ENCODE results near the gene CHIC2.
A peak's percentile ranks its signal among the peaks of the same experiment; 100 is the strongest.
"Not testable (repeated sequence)": the region's sequence is repeated elsewhere in the genome, so short reads cannot be mapped to it uniquely, and the experiment has no call there.

The CHIC2 gene

DNA sequence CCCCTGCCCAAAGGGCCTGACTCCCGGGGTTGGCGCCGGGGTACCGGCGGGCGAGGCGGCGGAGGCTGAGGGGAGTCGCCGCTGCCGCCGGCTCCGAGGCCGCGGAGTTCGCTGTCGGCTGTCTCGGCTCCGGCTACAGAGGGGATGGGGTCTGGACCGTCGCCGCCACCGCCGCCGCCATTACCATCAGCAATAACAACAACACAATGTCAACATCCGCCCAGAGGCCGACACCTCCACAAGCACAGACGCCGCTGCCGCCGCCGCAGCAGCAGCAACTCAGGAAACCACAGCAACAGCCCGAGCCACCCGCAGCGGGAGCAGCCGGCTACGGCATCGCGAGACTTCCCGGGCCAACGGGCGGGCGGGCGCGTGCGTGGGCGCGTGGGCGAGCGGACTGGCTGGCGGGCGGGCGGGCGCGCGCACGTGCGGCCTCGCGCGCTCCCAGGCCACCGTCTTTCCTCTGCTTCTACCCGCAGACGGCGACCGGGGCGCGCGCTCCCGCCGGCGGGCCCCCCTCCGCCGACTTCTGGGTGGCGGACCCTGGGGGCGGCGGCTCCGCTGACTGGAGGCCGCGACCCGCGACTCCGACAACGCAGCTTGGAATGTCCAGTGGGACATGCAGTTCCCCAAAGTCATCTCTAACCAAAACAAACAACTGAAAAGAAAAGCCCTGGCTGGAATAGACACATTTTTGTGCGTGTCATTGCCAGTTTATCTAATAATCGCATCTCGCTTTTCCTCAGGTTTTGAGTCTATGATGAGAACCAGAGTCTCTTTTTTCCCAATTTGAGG, at the start of gene CHIC2:
Gene CHIC2, minus strand, starts transcription at position 289 of the 795 bp plus-strand sequence. CDS start 305 bp downstream, outside the sequence.
- DNase-seq = peak; percentile 98

DNA sequence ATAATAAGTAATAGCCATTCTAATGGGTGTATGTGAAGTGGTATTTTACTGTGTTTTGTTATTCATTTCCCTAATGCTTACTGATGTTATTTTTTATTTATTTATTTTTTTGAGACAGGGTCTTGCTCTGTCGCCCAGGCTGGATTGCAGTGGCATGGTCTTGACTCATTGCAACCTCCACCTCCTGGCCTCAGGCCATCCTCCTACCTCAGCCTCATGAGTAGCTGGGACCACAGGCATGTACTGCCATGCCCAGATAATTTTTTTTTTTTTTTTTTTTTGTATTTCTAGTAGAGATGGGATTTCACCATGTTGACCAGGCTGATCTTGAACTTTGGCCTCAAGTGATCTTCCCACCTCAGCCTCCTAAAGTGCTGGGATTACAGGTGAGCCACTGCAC, 48.8 kb upstream of the CHIC2 start:
- not testable (repeated sequence) for DNase-seq

DNA sequence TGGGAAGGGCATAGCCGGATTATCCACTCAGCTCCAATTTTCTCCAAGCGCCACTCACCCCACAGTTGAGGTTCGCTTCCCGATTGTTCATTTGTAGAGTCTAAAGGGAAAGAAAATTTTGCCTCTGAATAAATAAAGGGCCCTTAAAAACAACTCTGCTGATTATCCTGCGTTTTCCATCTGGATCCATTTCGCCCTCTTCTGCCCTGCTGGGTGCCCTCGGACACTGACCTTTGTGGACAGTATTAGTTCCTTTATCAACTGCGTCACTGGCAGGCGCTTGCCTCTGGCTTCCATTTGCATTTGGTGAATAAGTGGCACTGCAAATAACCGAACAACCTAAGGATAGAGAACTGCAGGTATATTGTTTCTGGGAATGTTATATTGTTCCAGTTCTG, 45.6 kb upstream of the CHIC2 start:
- no peak for DNase-seq

DNA sequence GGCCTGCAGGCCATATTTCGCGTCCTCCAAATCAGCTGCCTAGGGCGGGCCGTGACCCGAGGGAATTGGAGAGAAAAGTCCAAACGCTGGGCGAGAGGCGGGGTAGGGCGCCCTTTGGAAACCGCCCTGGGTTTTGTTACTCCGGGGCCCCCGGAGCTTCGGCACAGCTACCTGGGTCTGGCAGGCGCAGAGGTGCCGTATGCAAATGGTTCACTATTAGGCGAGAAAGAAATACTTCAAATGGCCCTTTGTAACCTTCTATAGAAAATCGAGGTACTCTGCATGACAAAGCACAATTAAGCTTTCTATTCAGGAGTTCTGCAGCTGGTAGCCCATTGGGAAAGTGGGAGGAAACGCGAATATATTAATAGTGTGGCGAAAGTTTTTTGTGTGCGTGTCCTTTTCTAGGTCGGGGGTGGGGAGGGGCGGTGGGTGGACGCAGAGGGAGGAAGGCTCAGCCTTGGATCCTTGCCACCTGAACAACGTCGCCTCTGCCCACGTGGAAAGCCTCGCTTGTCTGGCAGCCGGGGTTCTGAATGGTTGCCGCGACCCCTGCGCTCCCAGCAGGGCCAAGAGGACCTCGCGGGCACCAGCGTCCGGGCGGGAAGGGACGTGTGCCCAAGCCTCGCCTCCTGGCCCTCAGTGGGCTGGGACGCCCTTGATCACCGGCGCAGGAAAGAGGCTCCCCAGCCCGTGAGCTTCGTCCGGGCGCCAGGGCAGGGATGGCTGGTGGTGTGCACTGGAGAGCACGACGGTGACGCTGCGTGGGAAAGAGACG, 45.0 kb upstream of the CHIC2 start:
- DNase-seq = no peak

DNA sequence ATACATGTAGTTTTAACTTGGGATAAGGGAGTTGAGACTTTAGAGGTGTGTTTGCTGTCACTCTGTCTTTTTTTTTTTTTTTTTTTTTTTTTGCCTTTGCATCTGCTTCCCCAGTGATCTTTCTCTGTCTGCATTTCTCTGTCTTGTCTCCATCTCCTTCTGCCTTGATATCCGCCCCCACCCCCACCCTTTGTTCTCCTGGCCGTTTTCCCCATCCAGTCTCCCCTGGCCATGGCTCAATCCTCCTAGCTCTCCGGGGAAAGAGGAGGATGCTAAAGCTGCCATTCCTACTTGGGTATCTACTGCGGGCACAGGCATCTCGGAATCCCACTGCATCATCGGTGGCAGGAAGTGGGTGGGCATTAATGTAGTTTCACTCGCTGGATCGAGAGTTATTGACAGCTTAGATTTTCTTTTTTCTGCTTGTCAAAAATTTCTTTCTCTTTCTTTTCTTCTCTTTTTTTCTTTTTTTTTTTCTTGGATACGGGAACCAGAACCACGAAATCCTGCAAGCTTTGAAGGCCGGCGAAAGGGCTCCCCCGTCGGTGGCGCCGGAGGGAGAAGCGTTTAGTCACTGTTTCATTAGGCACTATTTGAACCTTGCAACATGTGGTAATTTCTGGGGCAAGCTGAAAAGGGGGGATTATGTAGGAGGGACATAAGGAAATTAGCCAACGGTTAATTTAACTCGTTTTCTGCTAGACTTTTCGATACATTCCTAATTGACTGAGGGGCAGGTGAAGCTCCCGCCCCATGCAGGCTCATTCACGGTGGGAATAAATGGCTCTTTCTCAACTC, 43.7 kb upstream of the CHIC2 start:
- no peak for DNase-seq

DNA sequence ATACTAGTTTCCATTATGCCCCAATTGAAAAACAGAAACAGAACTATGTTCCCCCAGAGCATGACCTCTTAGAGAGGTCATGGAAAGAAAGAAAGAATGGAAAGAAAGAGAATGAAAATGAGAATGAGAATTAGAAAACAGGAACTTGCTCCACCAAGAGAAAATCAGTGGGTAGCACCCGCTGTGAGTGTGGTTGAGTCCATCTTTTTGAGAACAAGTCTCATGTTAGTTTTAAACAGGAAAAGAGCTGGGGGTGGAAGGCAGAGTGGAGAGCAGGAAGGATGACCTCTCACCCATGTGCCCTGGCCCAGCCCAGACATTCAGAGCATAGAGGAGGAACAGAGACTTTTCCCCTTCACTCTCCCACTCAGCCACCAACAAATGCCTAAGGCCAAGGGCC, 40.5 kb upstream of the CHIC2 start:
- DNase-seq = no peak

DNA sequence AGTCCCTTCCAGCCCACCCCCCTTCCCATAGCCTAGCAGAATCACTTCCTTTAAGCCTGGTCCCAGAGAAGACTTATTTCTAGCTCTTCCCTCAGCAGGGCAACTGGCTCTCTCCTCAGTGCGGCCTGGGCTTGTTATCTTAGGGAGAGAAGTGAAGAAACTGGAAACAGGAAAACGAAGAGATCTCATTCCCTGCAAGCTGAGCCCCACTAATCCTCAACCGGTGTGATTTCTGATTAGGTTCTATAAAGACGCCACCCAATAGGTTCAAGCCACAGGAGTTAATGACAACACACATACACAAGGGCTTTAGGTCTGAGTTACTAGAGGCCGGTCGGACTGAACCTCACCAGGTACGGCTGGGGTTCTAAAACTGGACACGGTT, 38.8 kb upstream of the CHIC2 start:
- no peak for DNase-seq

DNA sequence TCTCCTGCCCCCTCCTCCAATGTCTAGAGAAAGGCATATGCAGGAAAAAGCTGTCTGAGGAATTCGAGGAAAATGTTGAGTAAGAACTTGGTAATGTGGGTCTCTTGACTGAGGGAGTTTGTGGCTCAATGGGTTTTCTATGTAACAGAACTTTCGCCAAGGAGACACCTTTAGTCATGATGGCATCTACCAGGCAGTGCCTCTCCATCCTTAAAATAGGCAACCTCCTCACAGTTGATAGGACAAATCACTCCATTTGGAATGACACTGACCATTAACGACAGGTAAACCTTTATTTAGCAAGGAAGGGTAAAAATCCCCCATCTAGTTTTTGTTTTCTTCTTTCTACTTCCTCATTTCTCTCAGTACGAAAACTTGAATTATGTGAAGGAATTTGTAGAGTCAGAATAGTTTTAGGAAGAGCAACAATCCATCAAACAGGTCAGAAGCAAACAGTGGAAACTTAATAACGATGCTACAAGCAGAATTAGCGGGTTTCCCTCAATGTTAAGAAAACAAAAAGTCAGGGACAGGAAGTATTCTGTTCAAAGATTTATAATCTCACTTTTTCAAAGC, 38.2 kb upstream of the CHIC2 start:
- DNase-seq = no peak

DNA sequence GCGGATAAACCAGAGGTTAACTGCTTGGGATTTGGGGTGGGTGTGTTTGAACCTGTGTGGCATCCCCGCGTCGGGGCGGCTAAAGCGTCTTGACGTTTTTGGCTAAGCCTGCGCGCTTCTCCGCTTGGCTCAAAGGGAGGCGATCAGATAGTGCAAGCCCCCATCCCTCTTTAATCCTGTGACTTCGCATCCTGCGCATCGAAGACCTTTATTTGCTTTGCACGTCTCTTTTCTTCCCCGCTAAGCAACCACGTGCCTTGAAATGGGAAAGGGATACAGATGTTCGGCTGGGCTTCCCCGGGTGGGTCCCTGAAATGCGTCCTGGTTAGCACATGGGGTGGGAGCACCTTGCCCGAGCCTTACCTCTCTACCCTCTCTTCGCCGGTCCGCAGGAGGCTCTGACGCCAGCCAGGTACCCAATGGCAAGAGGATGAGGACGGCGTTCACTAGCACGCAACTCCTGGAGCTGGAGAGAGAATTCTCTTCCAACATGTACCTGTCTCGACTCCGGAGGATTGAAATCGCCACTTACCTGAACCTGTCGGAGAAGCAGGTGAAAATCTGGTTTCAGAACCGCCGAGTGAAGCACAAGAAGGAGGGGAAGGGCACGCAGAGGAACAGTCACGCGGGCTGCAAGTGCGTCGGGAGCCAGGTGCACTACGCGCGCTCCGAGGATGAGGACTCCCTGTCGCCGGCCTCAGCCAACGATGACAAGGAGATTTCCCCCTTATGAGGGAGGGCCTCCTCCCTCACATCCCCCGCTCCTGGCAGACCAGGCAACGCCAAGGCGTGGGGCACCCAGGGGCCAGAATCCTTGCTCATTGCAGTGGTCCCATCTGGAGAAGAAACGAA, 37.0 kb upstream of the CHIC2 start:
- no peak for DNase-seq

DNA sequence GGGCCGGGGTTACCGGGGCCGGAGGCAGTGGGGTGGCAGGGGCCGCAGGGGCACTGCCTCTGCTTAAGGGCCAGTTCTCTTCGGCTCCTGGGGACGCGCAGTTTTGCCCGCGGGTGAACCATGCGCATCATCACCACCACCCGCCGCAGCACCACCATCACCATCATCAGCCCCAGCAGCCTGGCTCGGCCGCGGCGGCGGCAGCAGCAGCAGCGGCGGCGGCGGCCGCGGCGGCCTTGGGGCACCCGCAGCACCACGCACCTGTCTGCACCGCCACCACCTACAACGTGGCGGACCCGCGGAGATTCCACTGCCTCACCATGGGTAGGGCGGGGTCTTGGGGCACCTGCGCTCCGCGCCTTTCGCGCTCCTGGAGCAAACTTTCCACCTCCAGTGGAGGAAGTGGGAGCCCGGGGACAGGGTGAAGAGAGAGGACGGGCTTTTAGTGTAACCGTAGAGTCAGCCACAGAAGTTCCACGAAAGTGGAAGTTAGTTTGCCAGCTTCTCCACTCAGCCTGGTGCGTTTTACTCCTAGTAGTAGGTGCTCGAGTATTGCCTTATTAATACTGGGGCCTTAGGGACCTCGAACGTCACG, 36.3 kb upstream of the CHIC2 start:
- no peak for DNase-seq

DNA sequence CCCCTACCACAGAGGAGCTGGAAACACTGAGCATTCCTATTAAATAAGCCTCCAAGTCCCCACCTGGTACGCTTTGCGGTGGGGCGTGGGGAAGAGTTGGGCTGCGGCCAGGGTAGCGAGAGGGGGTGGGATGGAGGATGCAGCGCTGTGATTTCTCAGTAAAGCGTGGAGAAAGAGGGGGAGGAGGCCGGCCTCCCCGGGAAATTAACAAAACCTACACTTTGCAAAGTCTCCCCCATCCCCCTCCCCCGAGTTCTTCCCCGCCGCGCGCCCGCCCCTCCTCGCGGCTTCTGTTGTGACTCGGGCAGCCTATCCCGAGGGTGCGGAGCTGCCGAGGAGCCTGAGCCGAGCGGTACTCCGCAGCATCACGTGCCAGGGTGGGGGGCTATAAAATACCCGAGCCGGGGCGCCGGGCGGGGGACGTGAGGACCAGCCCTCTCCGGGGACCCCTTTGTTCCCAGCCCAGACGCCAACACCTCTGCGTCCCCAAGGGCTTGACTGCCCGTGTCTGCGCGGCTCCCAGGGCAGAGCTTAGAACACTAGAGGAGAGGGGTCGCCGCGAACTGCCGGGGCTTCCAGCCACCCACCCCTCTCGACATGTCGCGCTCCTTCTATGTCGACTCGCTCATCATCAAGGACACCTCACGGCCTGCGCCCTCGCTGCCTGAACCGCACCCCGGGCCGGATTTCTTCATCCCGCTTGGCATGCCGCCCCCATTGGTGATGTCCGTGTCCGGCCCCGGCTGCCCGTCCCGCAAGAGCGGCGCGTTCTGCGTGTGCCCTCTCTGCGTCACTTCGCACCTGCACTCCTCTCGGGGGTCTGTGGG, 35.6 kb upstream of the CHIC2 start, which contains the start of gene GSX2:
Gene GSX2, plus strand, starts transcription at position 416 of the 827 bp plus-strand sequence. Its CDS starts 182 bp downstream, at position 598.
- DNase-seq = no peak

DNA sequence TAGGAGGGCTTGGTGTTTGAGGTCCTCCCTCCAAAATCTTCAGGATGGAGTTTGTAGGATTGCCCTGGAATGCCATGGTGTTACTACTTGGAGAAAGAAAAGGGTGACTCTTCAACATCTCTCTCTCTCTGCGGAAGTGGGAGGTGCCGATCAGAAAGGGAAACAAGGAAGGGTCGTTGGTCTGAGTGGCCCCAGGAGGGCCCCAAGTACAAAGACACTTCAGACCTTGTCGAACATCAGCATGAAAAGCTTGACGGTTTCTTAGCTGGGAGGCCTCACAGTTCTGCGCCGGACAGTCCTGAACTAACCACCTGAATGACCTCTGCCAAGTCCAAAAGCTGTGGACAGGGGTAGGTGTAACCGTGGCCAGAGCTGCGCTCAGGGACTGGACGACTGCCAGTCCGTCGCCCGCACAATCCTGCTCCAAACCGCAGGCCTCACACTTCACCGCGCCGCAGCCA, 34.9 kb upstream of the CHIC2 start:
- DNase-seq = no peak

DNA sequence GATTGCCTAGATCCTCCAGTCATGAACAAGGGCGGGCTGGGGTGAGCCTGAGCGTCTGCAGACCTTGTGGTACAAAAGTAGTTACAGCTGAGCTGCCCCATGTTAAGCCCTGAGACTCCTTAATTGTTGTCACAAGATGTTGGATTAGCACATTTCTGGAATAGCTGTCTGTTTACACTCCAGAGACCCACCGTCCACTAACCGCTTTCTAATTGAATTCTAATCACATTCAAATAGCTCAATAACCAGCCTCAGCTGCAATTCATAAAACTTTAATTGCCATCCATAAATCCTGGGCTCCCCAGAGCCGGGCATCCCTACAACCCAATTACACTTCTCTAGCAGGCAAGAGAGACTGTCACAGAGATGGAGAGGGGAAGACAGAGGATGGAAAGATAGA, 34.0 kb upstream of the CHIC2 start:
- DNase-seq = no peak

DNA sequence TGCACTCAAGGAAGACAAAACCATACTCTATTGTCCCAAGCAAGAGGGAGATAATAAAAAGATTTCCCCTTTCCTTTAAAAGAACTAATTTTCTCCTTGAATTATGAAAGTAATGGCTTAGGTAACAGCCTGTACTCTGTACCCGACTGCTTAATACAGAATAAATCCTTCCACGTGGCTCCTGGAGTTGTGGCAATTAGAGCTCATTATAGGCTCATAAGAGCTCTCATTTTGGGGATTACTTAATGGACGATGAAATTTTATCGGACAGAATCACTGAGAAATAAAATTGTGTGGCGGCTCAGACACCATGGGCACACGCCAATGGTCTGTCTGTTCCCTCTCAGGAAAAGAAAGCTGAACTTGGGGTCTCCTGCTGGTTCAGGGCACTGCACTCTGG, 32.7 kb upstream of the CHIC2 start:
- no peak for DNase-seq

DNA sequence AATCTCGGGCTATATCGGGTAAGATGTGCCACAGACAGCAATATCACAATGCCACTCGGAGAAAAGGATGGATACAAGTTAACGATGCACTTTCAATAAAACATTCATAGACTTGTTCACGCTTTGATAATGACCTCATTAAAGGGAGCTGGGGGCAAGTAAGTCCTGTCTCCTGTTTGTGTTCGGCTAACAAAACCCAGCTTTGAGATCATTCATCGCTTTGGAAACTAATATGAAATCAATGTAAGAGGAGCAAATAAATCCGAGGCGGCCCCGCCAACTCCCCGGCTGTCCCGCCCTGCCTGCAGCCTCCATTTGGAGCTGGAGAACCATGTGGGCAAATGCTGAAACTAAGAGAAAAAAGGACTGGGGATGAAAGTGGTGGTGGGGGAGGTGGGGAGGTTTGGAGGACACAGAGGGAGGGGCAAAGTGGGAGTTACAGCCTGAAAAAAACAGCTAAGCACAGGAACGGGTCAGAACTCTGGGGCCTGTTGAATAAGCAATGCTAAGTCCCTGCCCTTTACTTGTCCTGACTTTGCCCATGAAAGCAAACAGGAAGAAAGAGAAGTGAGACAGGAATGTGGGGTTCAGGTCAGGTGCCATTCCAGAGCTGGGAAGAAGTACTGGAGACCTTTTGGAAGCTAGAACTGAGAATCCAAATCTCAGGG, 32.0 kb upstream of the CHIC2 start:
- no peak for DNase-seq

DNA sequence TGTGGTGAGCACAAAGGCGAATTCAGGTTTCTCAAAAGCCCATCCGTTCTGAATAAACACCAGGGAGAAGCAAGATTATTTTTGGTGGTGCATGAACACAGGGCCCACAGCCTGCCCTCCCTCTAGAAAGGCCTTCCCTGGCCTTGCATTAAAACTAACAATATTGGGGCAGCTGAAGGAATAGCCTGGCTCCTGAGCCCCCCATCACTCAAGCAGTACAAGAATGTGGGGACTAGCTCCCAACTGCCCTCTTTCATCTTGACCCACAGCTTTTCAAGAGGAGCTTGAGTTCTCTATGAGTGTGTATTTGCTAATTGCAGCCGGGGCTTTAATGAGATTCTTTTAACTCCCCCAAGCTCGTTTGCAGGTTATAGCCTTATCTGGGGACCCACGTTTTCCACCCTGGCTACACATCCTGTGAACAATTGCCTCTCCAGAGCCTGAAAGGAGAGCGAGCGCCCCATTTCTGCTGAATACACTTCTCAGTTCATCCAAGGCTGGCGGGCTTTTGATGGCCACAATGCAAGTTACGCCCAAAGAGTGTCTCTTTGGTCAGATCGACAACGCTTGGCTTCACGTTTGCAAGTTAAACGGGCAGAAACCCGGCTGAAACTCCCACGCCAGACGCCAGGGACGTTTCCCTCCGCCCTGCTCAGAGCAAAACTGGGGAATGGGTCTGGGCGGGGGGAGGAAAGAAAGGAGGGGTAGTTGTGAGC, 30.9 kb upstream of the CHIC2 start:
- no peak for DNase-seq

DNA sequence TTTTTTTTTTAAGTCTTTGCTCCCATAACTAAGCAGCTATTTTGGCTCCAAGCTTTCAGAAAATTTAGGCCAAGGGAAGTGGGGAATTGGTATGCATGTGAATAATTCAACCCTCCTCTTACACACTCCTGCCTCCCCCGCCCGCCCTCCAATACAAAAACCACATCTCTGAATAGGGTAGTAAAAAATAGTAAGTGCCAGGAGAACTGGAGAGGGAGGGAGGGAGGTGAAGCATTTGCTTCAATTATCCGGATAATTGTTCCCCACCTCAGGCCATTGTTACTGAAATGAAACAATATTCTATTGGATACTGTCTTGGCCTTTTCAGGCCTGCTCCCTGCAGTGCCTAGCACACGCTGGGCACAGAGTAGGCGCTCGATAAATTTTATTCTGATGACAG, 30.0 kb upstream of the CHIC2 start:
- no peak for DNase-seq

DNA sequence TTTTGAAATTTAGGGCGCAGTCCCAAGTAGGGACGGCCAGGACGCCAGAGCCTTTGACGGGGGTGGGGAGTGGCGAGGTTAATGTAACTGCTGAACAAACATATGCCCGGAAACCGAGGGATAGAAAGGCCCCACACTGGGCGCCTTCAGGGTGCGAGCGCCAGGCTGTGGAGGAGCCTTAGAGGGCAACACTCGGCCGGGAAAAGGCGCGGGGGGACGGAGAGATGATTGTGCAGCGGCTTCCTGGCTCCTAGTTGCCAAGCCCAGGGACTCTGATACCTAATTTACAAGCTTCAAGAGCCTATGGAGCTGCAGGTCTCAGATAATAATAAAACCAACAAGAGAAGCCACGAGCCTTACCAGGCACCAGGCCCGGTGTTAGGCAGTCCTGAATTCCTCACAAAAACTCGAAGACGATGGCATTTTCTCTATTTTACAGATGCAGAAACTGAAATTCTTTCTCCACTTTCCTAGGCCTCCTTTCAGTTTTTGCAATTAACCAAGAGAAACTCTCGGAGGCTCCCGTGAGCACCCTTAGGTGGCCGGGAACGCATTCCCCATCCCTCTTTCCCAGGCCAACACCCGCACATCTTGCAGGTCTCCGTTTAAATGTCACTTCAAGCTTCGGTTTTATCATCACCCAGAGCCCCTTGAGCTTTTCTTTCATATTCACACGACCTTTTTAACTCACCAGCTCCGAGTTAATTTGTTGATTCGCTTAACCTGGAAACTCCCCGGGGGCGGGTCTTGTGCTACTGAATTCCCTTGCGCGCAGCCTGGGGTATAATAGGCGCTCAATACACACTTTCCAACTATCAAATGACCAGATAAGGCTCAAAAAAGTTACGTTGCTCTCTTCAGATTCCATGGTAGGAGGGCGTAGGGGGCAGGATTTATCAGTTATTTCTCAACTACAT, 29.2 kb upstream of the CHIC2 start:
- DNase-seq = no peak
